ENCODE data around the gene ACIN1. TPM values are rescaled to one million over a fixed set of nuclear protein-coding genes. Genes with fewer than 3 reads are reported as not detected.

The ACIN1 gene
- total and polyA plus RNA-seq, 2 of the 13 experiments (the other 11 are each of a cell fraction or from before 2014, with no cell fraction given): 165 to 183 TPM

- 80% methylated on average over 4 of the region's 4 CpGs for WGBS (ENCODE audit: low lambda C conversion rate)
- POLR2A ChIA-PET: interaction anchor here (2.6 to 4.2 kb wide), 3 partner anchors 8 to 86 kb away, joined by 6 to 44 read pairs (median 7); partner anchors contain the start of gene PRMT5
These were observed 79.3 kb downstream of the ACIN1 start for GRCh38 chr14:23015618-23016017.

More at GRCh38 chr14:23015618-23016017, 79.3 kb downstream of the ACIN1 start:
- in situ Hi-C loops (cut with HindIII; ENCODE audit: extremely low pct_ligation_motif_present, low pct_unique_long_range_greater_than_20kb): no loop called here
- Histone ChIP-seq H3K4me3 (replicated peaks in 1 of 3; ENCODE audit: insufficient read depth in 1 of 3, low read depth in 2 of 3, low read length in 3 of 3) (no peak overlapping the region), H3K9ac (ENCODE audit: insufficient read depth, low read depth, low read length) (no peak overlapping the region), H3K27ac (ENCODE audit: extremely low read length, insufficient read depth, low read length) (no peak overlapping the region), H2AFZ (ENCODE audit: low read length) (no peak overlapping the region), H3K27me3 (ENCODE audit: control insufficient read depth in 1 of 2, insufficient read depth in 2 of 2, low read length in 2 of 2) (no peaks in the 10 kb centered on the region), H4K20me1 (ENCODE audit: insufficient read depth, low read length) (no peaks in the 10 kb centered on the region), H3K9me3 (ENCODE audit: low read length) (no peaks in the 10 kb centered on the region), H3K79me2 (ENCODE audit: insufficient read depth, low read length) (no peaks in the 10 kb centered on the region), H3K4me2 (ENCODE audit: low read depth, low read length) (no peak overlapping the region), H3K4me1 (ENCODE audit: insufficient read depth, low read length) (peaks cover 18% of the 10 kb centered on the region), H3K36me3 (replicated peaks in 1 of 2; ENCODE audit: control insufficient read depth in 1 of 2, insufficient read depth in 2 of 2, low read length in 2 of 2) (no peaks in the 10 kb centered on the region)
- intact Hi-C loops (cut with micrococcal nuclease; ENCODE audit: unreplicated experiment): no loop called here
- ATAC-seq (no peak), FAIRE-seq (no peak), DNase-seq (ENCODE audit: low spot score) (no peak)
- TF ChIP-seq PRDM10 (CRISPR knock-in tag; IDR thresholded peaks at IDR 0.05; ENCODE audit: low read depth) (peak; percentile 53; the same call in 1 of the 2 replicates), JUNB (CRISPR knock-in tag; IDR thresholded peaks at IDR 0.05; ENCODE audit: borderline replicate concordance) (0 out of 2 replicates have a peak, but pooled peaks have one; percentile 24), U2AF1 (optimal IDR thresholded peaks at IDR 0.05; ENCODE audit: low read depth, low read length) (no peak), THAP7 (CRISPR knock-in tag; IDR thresholded peaks at IDR 0.05) (no peak)
- no TSS peak for BruUV-seq (replicated peaks)
- CTCF ChIA-PET (ENCODE audit: low intra/inter-chr PET ratio, low total read pairs): no interaction called here

Data from HepG2 (cell line).